Measurements from ENCODE around the gene HMGA1. TPM values are rescaled to one million over a fixed set of nuclear protein-coding genes. Genes with fewer than 3 reads are reported as not detected.

HMGA1 gene
- total and polyA plus RNA-seq, 2 of the 13 experiments (the other 11 are each of a cell fraction or from before 2014, with no cell fraction given) = 117 to 145 TPM

DNA sequence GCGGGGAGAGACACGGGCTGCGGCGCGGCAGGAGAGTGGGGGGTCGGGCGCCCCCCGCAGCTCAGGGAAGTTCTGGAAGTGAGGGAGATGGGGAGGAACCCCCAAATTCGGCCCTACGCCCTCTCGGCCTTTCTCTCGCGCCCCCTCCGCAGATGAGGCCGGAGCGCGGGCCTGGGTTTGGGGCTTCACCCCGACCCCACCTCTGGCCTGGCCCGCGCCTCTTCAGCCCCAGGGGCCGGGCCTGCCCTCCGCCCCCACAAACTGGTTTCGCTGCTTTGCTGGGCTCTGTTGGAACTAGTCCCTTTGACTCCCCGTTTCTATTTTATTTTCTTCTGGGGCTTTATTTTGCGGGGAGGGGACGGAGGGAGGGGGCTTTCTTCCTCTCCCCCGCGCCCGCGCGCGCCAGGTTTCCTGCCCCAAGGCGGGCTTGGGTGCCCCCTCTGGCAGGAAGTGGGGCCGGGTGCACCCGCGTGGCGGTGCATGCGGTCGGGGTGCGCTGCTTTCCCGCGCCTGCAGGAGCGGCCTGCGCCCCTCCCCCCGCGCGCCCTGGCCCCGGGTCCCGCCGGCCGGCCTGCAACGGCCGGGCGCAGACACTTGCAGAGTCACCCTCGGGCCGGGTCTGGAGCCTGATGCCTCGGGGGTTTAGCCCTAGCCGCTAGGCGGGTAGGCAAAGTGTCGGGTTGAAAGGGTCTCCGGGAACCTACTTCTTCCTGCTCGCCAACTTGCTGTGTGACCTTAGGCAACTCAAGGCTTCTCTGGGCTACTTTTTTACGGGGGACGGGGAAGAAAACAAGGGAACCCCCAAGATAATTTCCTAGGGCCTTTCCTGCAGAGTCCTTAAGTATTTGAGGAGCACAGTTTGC is 1.3 kb downstream of the HMGA1 start (continued):
- TF ChIP-seq, protein P1, sequence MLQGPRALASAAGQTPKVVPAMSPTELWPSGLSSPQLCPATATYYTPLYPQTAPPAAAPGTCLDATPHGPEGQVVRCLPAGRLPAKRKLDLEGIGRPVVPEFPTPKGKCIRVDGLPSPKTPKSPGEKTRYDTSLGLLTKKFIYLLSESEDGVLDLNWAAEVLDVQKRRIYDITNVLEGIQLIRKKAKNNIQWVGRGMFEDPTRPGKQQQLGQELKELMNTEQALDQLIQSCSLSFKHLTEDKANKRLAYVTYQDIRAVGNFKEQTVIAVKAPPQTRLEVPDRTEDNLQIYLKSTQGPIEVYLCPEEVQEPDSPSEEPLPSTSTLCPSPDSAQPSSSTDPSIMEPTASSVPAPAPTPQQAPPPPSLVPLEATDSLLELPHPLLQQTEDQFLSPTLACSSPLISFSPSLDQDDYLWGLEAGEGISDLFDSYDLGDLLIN (CRISPR knock-in tag; IDR thresholded peaks at IDR 0.05; ENCODE audit: borderline replicate concordance) = peak; percentile 70; the same call in 1 of the 2 replicates
- TF ChIP-seq NFYC (CRISPR knock-in tag; IDR thresholded peaks at IDR 0.05) (peak; percentile 49), KAT7 (CRISPR knock-in tag; IDR thresholded peaks at IDR 0.05; ENCODE audit: borderline replicate concordance) (no peak; the same call in 1 of the 2 replicates), KDM2A (CRISPR knock-in tag; IDR thresholded peaks at IDR 0.05; ENCODE audit: borderline replicate concordance, low read depth) (peak; percentile 81; the same call in 1 of the 2 replicates), ONECUT2 (CRISPR knock-in tag; IDR thresholded peaks at IDR 0.05) (peak; percentile 62; the same call in 1 of the 2 replicates), ZFX (CRISPR knock-in tag; IDR thresholded peaks at IDR 0.05; ENCODE audit: low read depth) (peak; percentile 90), MIXL1 (CRISPR knock-in tag; IDR thresholded peaks at IDR 0.05) (peak; percentile 78), ZNF282 (IDR thresholded peaks at IDR 0.05; ENCODE audit: partially characterized antibody) (no peak), HOXA3 (CRISPR knock-in tag; IDR thresholded peaks at IDR 0.05) (peak; percentile 95), NKX3-1 (CRISPR knock-in tag; IDR thresholded peaks at IDR 0.05) (peak; percentile 98), MBNL3 (CRISPR knock-in tag; conservative IDR thresholded peaks at IDR 0.05) (no peak), ZNF101 (CRISPR knock-in tag; IDR thresholded peaks at IDR 0.05; ENCODE audit: borderline replicate concordance, low read depth) (0 out of 2 replicates have a peak, but pooled peaks have one; percentile 85)
- TF ChIP-seq, protein P2, sequence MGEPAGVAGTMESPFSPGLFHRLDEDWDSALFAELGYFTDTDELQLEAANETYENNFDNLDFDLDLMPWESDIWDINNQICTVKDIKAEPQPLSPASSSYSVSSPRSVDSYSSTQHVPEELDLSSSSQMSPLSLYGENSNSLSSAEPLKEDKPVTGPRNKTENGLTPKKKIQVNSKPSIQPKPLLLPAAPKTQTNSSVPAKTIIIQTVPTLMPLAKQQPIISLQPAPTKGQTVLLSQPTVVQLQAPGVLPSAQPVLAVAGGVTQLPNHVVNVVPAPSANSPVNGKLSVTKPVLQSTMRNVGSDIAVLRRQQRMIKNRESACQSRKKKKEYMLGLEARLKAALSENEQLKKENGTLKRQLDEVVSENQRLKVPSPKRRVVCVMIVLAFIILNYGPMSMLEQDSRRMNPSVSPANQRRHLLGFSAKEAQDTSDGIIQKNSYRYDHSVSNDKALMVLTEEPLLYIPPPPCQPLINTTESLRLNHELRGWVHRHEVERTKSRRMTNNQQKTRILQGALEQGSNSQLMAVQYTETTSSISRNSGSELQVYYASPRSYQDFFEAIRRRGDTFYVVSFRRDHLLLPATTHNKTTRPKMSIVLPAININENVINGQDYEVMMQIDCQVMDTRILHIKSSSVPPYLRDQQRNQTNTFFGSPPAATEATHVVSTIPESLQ (CRISPR knock-in tag; conservative IDR thresholded peaks at IDR 0.05) = no peak; the same call in 1 of the 2 replicates
- TF ChIP-seq, protein P3, sequence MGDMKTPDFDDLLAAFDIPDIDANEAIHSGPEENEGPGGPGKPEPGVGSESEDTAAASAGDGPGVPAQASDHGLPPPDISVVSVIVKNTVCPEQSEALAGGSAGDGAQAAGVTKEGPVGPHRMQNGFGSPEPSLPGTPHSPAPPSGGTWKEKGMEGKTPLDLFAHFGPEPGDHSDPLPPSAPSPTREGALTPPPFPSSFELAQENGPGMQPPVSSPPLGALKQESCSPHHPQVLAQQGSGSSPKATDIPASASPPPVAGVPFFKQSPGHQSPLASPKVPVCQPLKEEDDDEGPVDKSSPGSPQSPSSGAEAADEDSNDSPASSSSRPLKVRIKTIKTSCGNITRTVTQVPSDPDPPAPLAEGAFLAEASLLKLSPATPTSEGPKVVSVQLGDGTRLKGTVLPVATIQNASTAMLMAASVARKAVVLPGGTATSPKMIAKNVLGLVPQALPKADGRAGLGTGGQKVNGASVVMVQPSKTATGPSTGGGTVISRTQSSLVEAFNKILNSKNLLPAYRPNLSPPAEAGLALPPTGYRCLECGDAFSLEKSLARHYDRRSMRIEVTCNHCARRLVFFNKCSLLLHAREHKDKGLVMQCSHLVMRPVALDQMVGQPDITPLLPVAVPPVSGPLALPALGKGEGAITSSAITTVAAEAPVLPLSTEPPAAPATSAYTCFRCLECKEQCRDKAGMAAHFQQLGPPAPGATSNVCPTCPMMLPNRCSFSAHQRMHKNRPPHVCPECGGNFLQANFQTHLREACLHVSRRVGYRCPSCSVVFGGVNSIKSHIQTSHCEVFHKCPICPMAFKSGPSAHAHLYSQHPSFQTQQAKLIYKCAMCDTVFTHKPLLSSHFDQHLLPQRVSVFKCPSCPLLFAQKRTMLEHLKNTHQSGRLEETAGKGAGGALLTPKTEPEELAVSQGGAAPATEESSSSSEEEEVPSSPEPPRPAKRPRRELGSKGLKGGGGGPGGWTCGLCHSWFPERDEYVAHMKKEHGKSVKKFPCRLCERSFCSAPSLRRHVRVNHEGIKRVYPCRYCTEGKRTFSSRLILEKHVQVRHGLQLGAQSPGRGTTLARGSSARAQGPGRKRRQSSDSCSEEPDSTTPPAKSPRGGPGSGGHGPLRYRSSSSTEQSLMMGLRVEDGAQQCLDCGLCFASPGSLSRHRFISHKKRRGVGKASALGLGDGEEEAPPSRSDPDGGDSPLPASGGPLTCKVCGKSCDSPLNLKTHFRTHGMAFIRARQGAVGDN (CRISPR knock-in tag; IDR thresholded peaks at IDR 0.05) = peak; percentile 99
- TF ChIP-seq, protein P4, sequence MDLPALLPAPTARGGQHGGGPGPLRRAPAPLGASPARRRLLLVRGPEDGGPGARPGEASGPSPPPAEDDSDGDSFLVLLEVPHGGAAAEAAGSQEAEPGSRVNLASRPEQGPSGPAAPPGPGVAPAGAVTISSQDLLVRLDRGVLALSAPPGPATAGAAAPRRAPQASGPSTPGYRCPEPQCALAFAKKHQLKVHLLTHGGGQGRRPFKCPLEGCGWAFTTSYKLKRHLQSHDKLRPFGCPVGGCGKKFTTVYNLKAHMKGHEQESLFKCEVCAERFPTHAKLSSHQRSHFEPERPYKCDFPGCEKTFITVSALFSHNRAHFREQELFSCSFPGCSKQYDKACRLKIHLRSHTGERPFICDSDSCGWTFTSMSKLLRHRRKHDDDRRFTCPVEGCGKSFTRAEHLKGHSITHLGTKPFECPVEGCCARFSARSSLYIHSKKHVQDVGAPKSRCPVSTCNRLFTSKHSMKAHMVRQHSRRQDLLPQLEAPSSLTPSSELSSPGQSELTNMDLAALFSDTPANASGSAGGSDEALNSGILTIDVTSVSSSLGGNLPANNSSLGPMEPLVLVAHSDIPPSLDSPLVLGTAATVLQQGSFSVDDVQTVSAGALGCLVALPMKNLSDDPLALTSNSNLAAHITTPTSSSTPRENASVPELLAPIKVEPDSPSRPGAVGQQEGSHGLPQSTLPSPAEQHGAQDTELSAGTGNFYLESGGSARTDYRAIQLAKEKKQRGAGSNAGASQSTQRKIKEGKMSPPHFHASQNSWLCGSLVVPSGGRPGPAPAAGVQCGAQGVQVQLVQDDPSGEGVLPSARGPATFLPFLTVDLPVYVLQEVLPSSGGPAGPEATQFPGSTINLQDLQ (CRISPR knock-in tag; IDR thresholded peaks at IDR 0.05) = peak; percentile 98
- TF ChIP-seq, protein P5, sequence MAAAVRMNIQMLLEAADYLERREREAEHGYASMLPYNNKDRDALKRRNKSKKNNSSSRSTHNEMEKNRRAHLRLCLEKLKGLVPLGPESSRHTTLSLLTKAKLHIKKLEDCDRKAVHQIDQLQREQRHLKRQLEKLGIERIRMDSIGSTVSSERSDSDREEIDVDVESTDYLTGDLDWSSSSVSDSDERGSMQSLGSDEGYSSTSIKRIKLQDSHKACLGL (CRISPR knock-in tag; IDR thresholded peaks at IDR 0.05) = peak; percentile 97

Data from HepG2 (cell line).